CD4-positive, alpha-beta T cell treated with Interleukin-10 for 1 hour (primary cell): Measurements from ENCODE around the gene RTP5.
A peak's percentile ranks its signal among the peaks of the same experiment; 100 is the strongest.
"Not testable (repeated sequence)": the region's sequence is repeated elsewhere in the genome, so short reads cannot be mapped to it uniquely, and the experiment has no call there.

Source experiments
- DNase-seq: peaks from one replicate; pipeline ENCODE4 v3.0.0-alpha.2; 2020

RTP5 gene

GRCh38 chr2:241871538-241872312 lies 2.2 kb downstream of the RTP5 start:
- no peak for DNase-seq

GRCh38 chr2:241872313-241872642 lies 2.7 kb downstream of the RTP5 start:
- no peak for DNase-seq

- DNase-seq: no peak
Measured at GRCh38 chr2:241873081-241873802, 3.7 kb downstream of the RTP5 start.

GRCh38 chr2:241873803-241874110 lies 4.2 kb downstream of the RTP5 start:
- DNase-seq: no peak

- DNase-seq: no peak
Measured at GRCh38 chr2:241874277-241874925, 4.9 kb downstream of the RTP5 start.

GRCh38 chr2:241875754-241876527 lies 6.4 kb downstream of the RTP5 start:
- DNase-seq: not testable (repeated sequence)

GRCh38 chr2:241876528-241877196 lies 7.1 kb downstream of the RTP5 start:
- no peak for DNase-seq

GRCh38 chr2:241877197-241877685 lies 7.7 kb downstream of the RTP5 start:
- DNase-seq: no peak

- DNase-seq: peak; percentile 83
Measured at GRCh38 chr2:241877989-241878970, 8.8 kb downstream of the RTP5 start.

- DNase-seq: no peak
Measured at GRCh38 chr2:241879326-241879725, 9.8 kb downstream of the RTP5 start.

- DNase-seq: no peak
Measured at GRCh38 chr2:241880311-241881073, 11.0 kb downstream of the RTP5 start.

- peak; percentile 31 for DNase-seq
Measured at GRCh38 chr2:241882091-241882625, 12.6 kb downstream of the RTP5 start.

GRCh38 chr2:241884951-241885290 lies 15.4 kb downstream of the RTP5 start:
- DNase-seq: no peak

- no peak for DNase-seq
Measured at GRCh38 chr2:241885291-241885945, 15.9 kb downstream of the RTP5 start.

GRCh38 chr2:241885946-241886643 lies 16.6 kb downstream of the RTP5 start:
- no peak for DNase-seq

- no peak for DNase-seq
Measured at GRCh38 chr2:241886840-241887447, 17.4 kb downstream of the RTP5 start.

GRCh38 chr2:241887806-241888522 lies 18.4 kb downstream of the RTP5 start:
- no peak for DNase-seq

GRCh38 chr2:241888641-241889040 lies 19.1 kb downstream of the RTP5 start:
- DNase-seq: no peak
